Measurements from ENCODE around the gene PFKM. TPM values are rescaled to one million over a fixed set of nuclear protein-coding genes. Genes with fewer than 3 reads are reported as not detected.
A peak's percentile ranks its signal among the peaks of the same experiment; 100 is the strongest.

The PFKM gene
- total RNA-seq (10 to 100 TPM; 14.4 to 16.1 TPM), polyA plus RNA-seq (1 to 10 TPM; 4.5 to 8.4 (median 4.6) TPM), total RNA-seq (16.0 to 52.0 (median 19.3) reads per million in 6 experiments)

DNA sequence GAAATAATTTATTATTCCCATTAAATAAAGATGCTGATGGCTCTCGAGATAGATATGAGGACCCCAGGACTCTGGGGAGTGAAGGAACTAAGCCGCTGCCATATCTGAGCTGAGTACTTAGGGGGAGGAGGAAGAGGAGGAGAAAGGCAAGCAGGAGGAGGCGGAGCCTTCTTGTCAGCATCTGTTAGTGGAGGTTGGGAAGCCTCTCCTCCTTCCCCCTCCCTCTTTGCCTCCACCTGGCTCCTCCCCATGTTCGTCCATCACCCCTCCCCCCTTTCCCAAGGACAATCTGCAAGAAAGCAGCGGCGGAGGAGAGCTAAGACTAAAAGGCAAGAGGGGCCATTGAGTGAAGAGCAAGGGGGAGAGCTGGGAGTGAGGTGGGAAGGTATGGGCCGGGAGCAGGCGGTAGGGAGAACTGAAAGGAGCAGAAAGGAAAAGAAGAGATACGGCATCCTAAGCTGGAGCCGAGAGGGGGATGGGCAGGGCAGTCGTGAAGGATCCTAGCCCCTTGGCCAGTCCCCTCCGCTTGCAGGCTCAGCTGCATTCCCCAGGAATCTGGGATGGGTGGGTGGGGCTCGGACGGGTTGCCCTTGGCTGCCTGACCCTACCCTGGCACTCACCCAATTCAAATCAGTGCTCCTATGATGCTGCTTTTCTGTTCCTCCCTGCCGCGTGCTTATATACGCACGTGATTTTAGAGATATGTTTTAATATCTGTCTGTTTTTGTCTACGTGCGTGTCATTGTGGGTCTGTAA lies at the start of gene PFKM:
PFKM (plus strand) TSS at position 287 of the 756 bp plus-strand sequence. CDS start 3,411 bp downstream, outside the sequence.
- Mint-ChIP-seq H3K27ac (peak within 1 kb of the TSS in 9 of 10 donors; percentile 53 to 95 (median 80)), H3K4me3 (peak within 1 kb of the TSS; percentile 90 to 99 (median 96)), H3K36me3 (peaks cover 3 to 13% (median 9%) of the 10 kb centered on the region in 3 donors), H3K4me1 (peaks cover 16 to 23% (median 21%) of the 10 kb centered on the region in 4 donors), H3K9me3 (no peaks in the 10 kb centered on the region), H3K27me3 (peaks cover 6 to 17% (median 15%) of the 10 kb centered on the region in 5 donors)
- DNase-seq, result peak; percentile 8 to 76 (median 45)
- POLR2A ChIA-PET, result interaction anchor here (2.2 kb wide), 1 partner anchor 13 kb away, joined by 13 read pairs; the partner anchor contains the start of gene SENP1
- ATAC-seq, result peak; percentile 94 to 100

DNA sequence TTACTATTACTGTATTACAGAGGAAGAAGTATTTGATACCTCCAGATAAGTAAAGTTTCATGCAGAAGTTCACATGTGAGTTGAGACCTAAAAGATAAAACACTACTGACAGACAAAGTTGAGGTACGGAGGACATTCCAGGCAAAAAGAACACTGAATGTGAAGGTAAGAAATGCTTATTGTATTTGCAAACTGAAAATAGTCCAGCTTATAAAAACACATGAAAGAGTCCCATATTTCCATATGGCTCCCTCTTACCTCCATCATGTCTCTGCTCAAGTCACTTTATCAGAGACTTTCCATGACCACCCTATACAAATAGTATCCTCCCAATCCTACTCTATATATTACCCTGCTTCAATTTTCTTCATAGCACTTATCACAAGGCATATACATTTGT lies 49.1 kb upstream of the PFKM start:
- H3K36me3 Mint-ChIP-seq, result peaks cover 5 to 84% (median 47%) of the 10 kb centered on the region in 3 donors
- no peak overlapping the region for H3K4me3 Mint-ChIP-seq
- ATAC-seq (no peak), DNase-seq (no peak)
- H3K27ac Mint-ChIP-seq, result peak overlapping the region in 3 of 10 donors; percentile 30 to 81 (median 81)
- POLR2A ChIA-PET, result no interaction called here
- H3K4me1 Mint-ChIP-seq, result peaks cover 0 to 2% (median under 1%) of the 10 kb centered on the region in 4 donors
- no peaks in the 10 kb centered on the region for H3K27me3 Mint-ChIP-seq
- no peaks in the 10 kb centered on the region for H3K9me3 Mint-ChIP-seq

DNA sequence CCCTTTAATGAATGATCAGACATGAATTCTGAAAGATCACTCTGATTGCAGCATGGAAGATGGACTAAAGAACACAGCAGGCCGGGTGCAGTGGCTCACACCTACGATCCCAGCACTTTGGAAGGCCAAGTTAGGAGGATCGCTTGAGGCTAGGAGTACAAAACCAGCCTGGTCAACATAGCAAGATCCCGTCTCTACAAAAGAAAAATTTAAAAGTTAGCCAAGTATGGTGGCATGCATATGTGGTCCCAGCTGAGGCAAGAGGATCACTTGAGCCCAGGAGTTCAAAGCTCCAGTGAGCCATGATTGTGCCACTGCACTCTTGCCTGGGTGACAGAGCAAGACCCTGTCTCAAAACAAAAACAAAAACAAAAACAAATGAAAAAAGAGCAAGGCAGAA lies 48.4 kb upstream of the PFKM start:
- DNase-seq, result no peak
- no peaks in the 10 kb centered on the region for H3K27me3 Mint-ChIP-seq
- POLR2A ChIA-PET, result no interaction called here
- H3K9me3 Mint-ChIP-seq, result no peaks in the 10 kb centered on the region
- peak overlapping the region in 2 of 10 donors; percentile 46 to 81 for H3K27ac Mint-ChIP-seq
- H3K4me3 Mint-ChIP-seq, result no peak overlapping the region
- peaks cover 5 to 83% (median 43%) of the 10 kb centered on the region in 3 donors for H3K36me3 Mint-ChIP-seq
- no peak for ATAC-seq
- peaks cover 0 to 3% (median 1%) of the 10 kb centered on the region in 4 donors for H3K4me1 Mint-ChIP-seq

DNA sequence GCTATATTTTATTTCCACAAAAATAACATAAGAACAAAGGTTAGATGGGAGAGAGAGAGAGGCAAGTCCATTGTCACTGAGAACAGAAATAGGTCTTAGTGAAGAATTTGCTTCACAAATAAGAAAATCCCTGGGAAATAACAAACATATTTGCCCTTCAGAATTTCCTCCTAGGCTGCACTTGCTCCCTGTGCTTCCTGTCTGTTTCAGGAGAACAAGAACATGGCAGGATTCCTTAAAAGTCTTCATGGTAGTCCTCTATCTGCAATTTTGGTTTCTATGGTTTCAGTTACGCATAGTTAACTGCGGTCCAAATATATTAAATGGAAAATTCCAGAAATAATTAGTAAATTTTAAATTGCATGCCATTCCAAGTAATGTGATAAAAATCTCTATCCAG lies 47.4 kb upstream of the PFKM start:
- Mint-ChIP-seq H3K36me3 (peaks cover 5 to 78% (median 44%) of the 10 kb centered on the region in 3 donors), H3K9me3 (no peaks in the 10 kb centered on the region), H3K4me1 (peaks cover 0 to 3% (median 1%) of the 10 kb centered on the region in 4 donors), H3K27ac (no peak overlapping the region), H3K4me3 (no peak overlapping the region), H3K27me3 (no peaks in the 10 kb centered on the region)
- POLR2A ChIA-PET, result interaction anchor here (0.6 kb wide), 1 partner anchor 100 kb away, joined by 7 read pairs; no protein-coding TSS in a partner anchor
- no peak for DNase-seq
- ATAC-seq, result no peak

DNA sequence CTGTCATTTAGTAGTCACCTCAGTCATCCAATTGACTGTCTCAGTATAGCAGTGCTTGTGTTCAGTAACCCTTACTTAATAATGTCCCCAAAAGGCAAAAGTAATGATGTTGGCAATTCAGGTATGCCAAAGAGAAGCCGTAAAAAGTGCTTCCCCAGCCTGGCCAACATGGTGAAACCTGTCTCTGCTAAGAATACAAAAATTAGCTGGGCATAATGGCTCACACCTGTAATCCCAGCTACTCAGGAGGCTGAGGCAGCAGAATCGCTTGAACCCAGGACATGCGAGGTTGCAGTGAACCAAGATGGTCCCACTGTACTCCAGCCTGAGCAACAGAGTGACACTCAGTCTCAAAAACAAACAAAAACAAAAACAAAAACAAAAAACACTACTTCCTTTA lies 46.9 kb upstream of the PFKM start:
- POLR2A ChIA-PET, result interaction anchor here (0.6 kb wide), 1 partner anchor 100 kb away, joined by 7 read pairs; no protein-coding TSS in a partner anchor
- Mint-ChIP-seq H3K27ac (no peak overlapping the region), H3K36me3 (peaks cover 2 to 78% (median 45%) of the 10 kb centered on the region in 3 donors), H3K4me3 (no peak overlapping the region), H3K27me3 (no peaks in the 10 kb centered on the region), H3K9me3 (no peaks in the 10 kb centered on the region), H3K4me1 (peaks cover 0 to 4% (median 1%) of the 10 kb centered on the region in 4 donors)
- no peak for ATAC-seq
- DNase-seq, result no peak

DNA sequence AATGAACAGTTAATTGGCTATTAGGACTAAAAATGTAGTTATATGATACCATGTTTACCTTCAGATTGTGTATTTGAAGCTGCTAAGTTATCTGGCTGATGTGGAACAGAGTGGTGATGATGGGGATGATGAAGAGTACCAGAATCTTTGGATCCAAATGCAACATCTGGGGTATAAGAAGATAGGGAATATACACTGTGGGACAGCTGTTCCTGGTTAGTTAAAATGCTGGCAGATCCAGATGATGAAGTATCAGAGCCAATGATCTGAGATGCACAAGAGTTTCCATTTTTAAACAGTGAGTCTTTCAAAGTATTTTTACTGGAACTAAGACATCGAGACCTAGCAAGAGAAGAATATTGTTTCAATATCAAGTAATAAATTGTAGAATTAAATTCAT lies 44.9 kb upstream of the PFKM start:
- Mint-ChIP-seq H3K36me3 (peaks cover 0 to 75% (median 45%) of the 10 kb centered on the region in 3 donors), H3K27me3 (no peaks in the 10 kb centered on the region), H3K27ac (no peak overlapping the region), H3K4me1 (peaks cover 0 to 4% (median under 1%) of the 10 kb centered on the region in 4 donors), H3K9me3 (no peaks in the 10 kb centered on the region), H3K4me3 (no peak overlapping the region)
- ATAC-seq (no peak), DNase-seq (no peak)
- POLR2A ChIA-PET, result no interaction called here

DNA sequence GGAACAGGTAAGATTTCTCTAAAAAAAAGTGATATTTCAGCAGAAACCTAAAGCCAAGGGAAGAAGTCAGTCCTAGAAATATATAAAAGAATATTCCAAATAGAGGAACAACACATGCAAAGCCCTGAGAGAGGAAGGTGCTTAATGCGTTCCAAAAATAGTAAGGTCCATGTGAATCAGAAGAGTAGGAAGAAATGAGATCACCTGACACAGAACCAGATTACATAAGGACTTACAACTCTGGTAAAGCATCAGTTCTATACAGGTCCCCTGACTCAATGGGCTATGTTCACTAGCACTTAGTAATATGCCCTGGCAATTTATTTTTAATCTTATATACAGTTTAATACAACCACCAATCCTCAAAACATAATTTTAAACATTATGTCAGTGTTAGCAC lies 43.3 kb upstream of the PFKM start:
- POLR2A ChIA-PET, result no interaction called here
- no peak overlapping the region for H3K4me3 Mint-ChIP-seq
- no peaks in the 10 kb centered on the region for H3K27me3 Mint-ChIP-seq
- peaks cover 0 to 71% (median 31%) of the 10 kb centered on the region in 3 donors for H3K36me3 Mint-ChIP-seq
- ATAC-seq, result no peak
- no peak for DNase-seq
- peaks cover 0 to 4% (median 0%) of the 10 kb centered on the region in 4 donors for H3K4me1 Mint-ChIP-seq
- H3K9me3 Mint-ChIP-seq, result no peaks in the 10 kb centered on the region
- H3K27ac Mint-ChIP-seq, result no peak overlapping the region

DNA sequence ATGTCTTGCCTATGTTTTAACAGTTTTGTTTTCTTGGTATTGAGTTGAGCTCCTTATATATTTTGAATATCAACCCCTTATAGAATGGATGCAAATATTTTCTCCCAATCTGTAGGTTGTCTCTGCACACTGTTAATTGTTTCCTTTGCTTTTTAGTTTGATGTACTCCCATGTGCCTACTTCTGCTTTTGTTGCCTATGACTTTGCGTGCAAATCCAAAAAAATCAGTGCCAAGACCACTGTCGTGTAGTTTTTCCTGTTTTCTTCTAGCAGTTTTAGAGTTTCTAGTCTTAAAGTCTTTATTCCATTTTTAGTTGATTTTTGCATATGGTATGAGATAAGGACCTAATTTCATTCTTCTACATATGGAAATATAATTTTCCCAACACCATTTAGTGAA lies 42.1 kb upstream of the PFKM start:
- Mint-ChIP-seq H3K36me3 (peaks cover 0 to 74% (median 31%) of the 10 kb centered on the region in 3 donors), H3K27me3 (no peaks in the 10 kb centered on the region), H3K27ac (peak overlapping the region in 1 of 10 donors; percentile 27), H3K4me1 (peaks cover 0 to 3% (median 0%) of the 10 kb centered on the region in 4 donors), H3K4me3 (no peak overlapping the region), H3K9me3 (no peaks in the 10 kb centered on the region)
- POLR2A ChIA-PET, result no interaction called here
- ATAC-seq (no peak), DNase-seq (no peak)

DNA sequence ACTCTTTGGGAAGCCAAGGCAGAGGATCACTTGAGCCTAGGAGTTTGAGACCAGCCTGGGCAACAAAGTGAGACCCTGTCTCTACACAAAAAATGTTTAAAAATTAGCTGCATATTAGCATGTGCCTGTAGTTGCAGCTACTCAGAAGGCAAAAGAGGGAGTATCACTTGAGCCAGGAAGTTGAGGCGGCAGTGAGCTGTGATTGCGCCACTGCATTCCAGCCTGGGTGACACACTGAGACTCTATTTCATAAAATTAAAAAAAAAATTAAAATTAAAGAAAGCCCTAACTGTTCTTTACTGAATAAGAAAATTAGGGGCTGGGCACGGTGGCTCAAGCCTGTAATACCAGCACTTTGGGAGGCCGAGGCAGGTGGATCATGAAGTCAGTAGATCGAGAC lies 40.3 kb upstream of the PFKM start:
- POLR2A ChIA-PET, result no interaction called here
- H3K4me1 Mint-ChIP-seq, result peaks cover 0 to 3% (median 0%) of the 10 kb centered on the region in 4 donors
- ATAC-seq (no peak), DNase-seq (no peak)
- H3K36me3 Mint-ChIP-seq, result peaks cover 4 to 79% (median 30%) of the 10 kb centered on the region in 3 donors
- no peaks in the 10 kb centered on the region for H3K9me3 Mint-ChIP-seq
- H3K27ac Mint-ChIP-seq, result no peak overlapping the region
- no peak overlapping the region for H3K4me3 Mint-ChIP-seq
- no peaks in the 10 kb centered on the region for H3K27me3 Mint-ChIP-seq

DNA sequence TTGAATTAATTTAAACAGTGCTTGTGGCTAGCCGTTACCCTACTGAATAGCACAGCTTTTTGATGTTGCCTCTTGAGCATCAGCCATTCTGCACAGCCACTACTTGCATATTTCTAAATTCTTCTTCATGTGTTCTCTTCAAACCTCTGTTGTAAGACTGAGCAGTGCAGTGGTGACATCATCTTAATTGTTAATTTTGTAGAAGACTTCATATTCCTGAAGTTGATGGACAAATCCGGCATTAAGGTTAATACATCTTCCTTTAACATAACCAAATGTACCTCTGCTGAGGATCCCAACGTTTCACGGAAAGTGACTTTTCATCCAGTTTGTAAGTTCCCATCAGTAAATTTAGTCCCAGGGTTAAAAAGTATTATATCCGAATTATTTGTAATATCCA lies 38.9 kb upstream of the PFKM start:
- no peaks in the 10 kb centered on the region for H3K9me3 Mint-ChIP-seq
- H3K4me3 Mint-ChIP-seq, result no peak overlapping the region
- no peaks in the 10 kb centered on the region for H3K27me3 Mint-ChIP-seq
- POLR2A ChIA-PET, result no interaction called here
- ATAC-seq, result no peak
- H3K27ac Mint-ChIP-seq, result peak overlapping the region in 1 of 10 donors; percentile 25
- DNase-seq, result no peak
- peaks cover 0 to 7% (median 3%) of the 10 kb centered on the region in 4 donors for H3K4me1 Mint-ChIP-seq
- H3K36me3 Mint-ChIP-seq, result peaks cover 4 to 82% (median 24%) of the 10 kb centered on the region in 3 donors

DNA sequence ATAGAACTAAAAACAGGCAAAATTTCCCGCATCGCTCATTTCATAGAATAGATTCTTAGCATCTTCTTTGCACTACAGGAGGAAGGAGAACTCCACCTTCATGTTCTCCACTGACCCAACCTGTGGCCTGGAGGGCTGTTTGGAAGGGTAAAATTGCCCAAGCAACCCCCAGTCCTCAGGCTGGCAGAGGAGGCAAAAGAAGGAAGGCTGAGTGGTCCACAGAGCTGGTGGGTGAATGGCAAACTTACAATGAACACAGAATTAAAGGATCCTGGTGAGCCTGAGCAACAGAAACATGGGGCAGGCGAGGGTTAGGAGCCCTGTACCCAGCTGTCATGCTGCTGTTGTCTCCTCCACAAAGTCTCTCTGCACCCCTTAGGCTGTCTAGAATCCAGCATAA lies 38.3 kb upstream of the PFKM start:
- H3K27me3 Mint-ChIP-seq, result no peaks in the 10 kb centered on the region
- peaks cover 0 to 7% (median 2%) of the 10 kb centered on the region in 4 donors for H3K4me1 Mint-ChIP-seq
- ATAC-seq, result no peak
- H3K36me3 Mint-ChIP-seq, result peaks cover 4 to 82% (median 24%) of the 10 kb centered on the region in 3 donors
- DNase-seq, result no peak
- H3K4me3 Mint-ChIP-seq, result no peak overlapping the region
- POLR2A ChIA-PET, result interaction anchor here (0.6 kb wide), 1 partner anchor 341 kb away, joined by 3 read pairs; no protein-coding TSS in a partner anchor
- no peak overlapping the region for H3K27ac Mint-ChIP-seq
- no peaks in the 10 kb centered on the region for H3K9me3 Mint-ChIP-seq

DNA sequence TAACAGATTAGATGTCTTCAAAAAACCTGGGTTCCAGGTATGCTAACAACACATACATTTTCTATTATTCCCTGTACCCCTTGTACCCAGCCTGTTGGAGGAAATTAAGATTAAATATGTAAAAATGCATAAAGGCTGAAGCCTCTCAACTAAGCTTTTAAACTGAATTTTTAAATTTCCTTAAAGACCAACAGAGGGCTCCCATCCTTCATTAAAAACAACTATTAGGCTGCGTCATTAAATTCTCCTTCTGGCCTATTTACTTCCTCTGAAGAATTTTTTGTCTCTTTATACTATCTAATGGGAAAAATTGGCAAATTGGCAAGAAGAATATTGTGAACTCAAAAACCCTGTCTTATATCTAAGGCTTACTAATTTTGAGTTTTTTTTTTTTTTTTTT lies 35.1 kb upstream of the PFKM start:
- peaks cover 0 to 7% (median 1%) of the 10 kb centered on the region in 4 donors for H3K4me1 Mint-ChIP-seq
- no peak overlapping the region for H3K4me3 Mint-ChIP-seq
- POLR2A ChIA-PET, result interaction anchor here (0.6 to 0.7 kb wide), 3 partner anchors 82 to 259 kb away, joined by 3 to 4 read pairs (median 3); no protein-coding TSS in a partner anchor
- no peaks in the 10 kb centered on the region for H3K9me3 Mint-ChIP-seq
- ATAC-seq (no peak), DNase-seq (no peak)
- no peaks in the 10 kb centered on the region for H3K27me3 Mint-ChIP-seq
- peaks cover 7 to 93% (median 23%) of the 10 kb centered on the region in 3 donors for H3K36me3 Mint-ChIP-seq
- H3K27ac Mint-ChIP-seq, result no peak overlapping the region

DNA sequence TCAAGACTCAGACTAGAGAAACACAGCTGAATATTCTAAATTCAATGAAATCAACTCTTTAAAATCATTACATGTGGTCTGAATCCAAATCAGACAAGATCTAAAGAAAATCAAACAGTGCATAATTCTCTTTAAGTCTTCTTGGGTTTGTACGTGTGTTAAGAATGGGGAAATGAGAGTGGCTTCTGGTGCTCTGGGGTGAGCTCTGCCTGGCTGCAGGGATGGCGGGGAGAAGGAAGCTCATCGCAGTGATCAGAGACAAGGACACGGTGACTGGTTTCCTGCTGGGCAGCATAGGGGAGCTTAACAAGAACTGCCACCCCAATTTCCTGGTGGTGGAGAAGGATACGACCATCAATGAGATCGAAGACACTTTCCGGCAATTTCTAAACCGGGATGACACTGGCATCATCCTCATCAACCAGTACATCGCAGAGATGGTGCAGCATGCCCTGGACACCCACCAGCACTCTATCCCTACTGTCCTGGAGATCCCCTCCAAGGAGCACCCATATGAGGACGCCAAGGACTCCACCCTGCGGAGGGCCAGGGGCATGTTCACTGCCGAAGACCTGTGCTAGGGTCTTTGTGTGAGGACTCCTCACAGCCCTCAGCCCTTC lies 34.2 kb upstream of the PFKM start:
- H3K36me3 Mint-ChIP-seq, result peaks cover 7 to 92% (median 24%) of the 10 kb centered on the region in 3 donors
- peaks cover 0 to 7% (median 1%) of the 10 kb centered on the region in 4 donors for H3K4me1 Mint-ChIP-seq
- no peak overlapping the region for H3K4me3 Mint-ChIP-seq
- POLR2A ChIA-PET, result no interaction called here
- no peak for DNase-seq
- no peaks in the 10 kb centered on the region for H3K27me3 Mint-ChIP-seq
- H3K9me3 Mint-ChIP-seq, result no peaks in the 10 kb centered on the region
- no peak for ATAC-seq
- peak overlapping the region in 1 of 10 donors; percentile 27 for H3K27ac Mint-ChIP-seq

All from naive thymus-derived CD8-positive, alpha-beta T cell (primary cell).